Gastrocnemius medialis (tissue), 4 donors: ENCODE results near the gene MATN1. TPM values are rescaled to one million over a fixed set of nuclear protein-coding genes. Genes with fewer than 3 reads are reported as not detected.
A peak's percentile ranks its signal among the peaks of the same experiment; 100 is the strongest.

Experiments
- ATAC-seq, 2 donors: fragments of 150-250 bp; one replicate each; pipeline ENCODE4 v1.9.1; 2016
- DNase-seq, 2 donors: peaks; one replicate each; pipeline ENCODE4 v3.0.0-alpha.2; 2019
- H3K27ac ChIP-seq, 4 donors: fragments of 200-600 bp; sonication (generic); 1 replicate in 1 of 4; 2 replicates in 3 of 4; pipeline ENCODE4 v1.5.1; 2016 to 2018; ENCODE audit warnings: mild to moderate bottlenecking in 2 of 4, moderate library complexity in 1 of 4
- H3K27me3 ChIP-seq, 3 donors: fragments of 200-600 bp; sonication (generic) in 2 of 3; 1 replicate in 1 of 3; 2 replicates in 2 of 3; pipeline versions ENCODE4 v1.5.1 to v1.6.0; 2016 to 2019; ENCODE audit warnings: mild to moderate bottlenecking in 1 of 3, moderate library complexity in 1 of 3
- H3K36me3 ChIP-seq, 2 donors: fragments of 200-600 bp; sonication (generic) in 1 of 2; one replicate each; pipeline ENCODE4 v1.5.1; 2017 to 2018
- H3K4me1 ChIP-seq, 2 donors: fragments of 200-600 bp; sonication (generic) in 1 of 2; one replicate each; pipeline ENCODE4 v1.5.1; 2016 to 2017; ENCODE audit warnings: mild to moderate bottlenecking in 2 of 2
- H3K4me3 ChIP-seq, 4 donors: fragments of 200-600 bp; sonication (generic) in 3 of 4; 1 replicate in 1 of 4; 2 replicates in 3 of 4; pipeline ENCODE4 v1.5.1; 2016 to 2019; ENCODE audit warnings: mild to moderate bottlenecking in 2 of 4
- H3K9me3 ChIP-seq, 3 donors: fragments of 200-600 bp; sonication (generic) in 2 of 3; 1 replicate in 1 of 3; 2 replicates in 2 of 3; pipeline ENCODE4 v1.5.1; 2016 to 2019
- POLR2A ChIP-seq, 2 donors: fragments of 450-650 bp; IDR thresholded peaks; one replicate each; pipeline ENCODE4 v1.6.1; 2017; ENCODE audit warnings: antibody characterized with exemption in 2 of 2, mild to moderate bottlenecking in 2 of 2, moderate library complexity in 2 of 2
- in situ Hi-C, 4 donors: fragments of 200-750 bp; cut with MboI; loops; one replicate each; pipeline versions ENCODE4 v1.15.0 to v1.8.0; 2017; ENCODE audit warnings: low sequenced_read_pairs in 4 of 4
- intact Hi-C: fragments of 100-400 bp; cut with DNase I; formaldehyde crosslinking; loops from one replicate; pipeline ENCODE4 v1.15.1; 2023; ENCODE audit warnings: low total_unique reads
- total RNA-seq, 4 donors: library from RNA; depleted of rRNA; stranded (reverse); fragments of >200 nt; gene quantifications; one replicate each; pipeline versions ENCODE4 v1.1.0 to v1.2.3, GENCODE V29; 2016
- TF ChIP-seq, protein P1 (sequence below), 5 experiments: fragments of 450-650 bp in 3 of 5; fragments of 200-600 bp in 2 of 5; sonication (generic) in 2 of 5; IDR thresholded peaks in 4 of 5; conservative IDR thresholded peaks in 1 of 5; 1 replicate in 4 of 5; 2 replicates in 1 of 5; pipeline ENCODE4 v1.5.1; 2016 to 2019; ENCODE audit warnings: antibody characterized with exemption in 5 of 5, mild to moderate bottlenecking in 3 of 5, moderate library complexity in 3 of 5

The MATN1 gene
- total RNA-seq, 4 donors from 2014 or later = not detected

DNA sequence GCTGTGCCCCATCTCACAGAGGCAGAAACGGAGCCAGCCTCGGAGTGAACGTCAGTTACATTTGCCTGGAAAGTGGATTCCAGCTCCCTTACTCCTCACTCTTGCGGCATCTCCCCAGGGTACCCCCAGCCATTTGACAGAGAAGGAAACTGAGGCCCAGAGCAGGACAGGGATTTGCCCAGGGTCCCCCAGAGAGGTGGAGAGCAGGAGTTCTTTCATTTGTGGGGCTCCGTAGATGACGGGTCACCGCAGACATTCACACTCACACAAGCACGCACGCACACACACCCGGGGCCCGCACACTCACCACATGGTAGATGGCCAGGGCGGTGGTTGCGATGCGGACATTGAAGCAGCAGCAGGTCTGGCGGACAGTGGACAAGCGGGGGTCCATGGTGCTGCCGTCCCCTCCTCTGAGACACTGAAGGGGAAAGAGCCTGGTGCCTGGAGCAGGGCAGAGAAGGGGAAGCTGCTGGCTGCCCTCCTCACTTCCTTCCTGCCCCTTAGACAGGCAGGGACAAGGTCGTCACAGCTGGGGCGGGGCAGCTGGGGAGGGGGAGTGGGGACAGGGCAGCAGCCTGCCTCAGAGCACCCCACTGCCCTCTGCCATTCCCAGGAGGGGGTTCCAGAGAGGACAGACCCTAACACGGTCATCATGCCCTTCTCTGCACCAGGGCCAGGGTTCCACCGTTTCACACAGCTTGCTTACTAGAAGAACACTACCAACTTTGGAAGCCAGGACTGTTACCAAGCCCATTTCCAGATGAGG, 34.2 kb upstream of the MATN1 start, which contains the start of gene LAPTM5:
TSS of gene LAPTM5 (minus strand) at position 423 of the 769 bp plus-strand sequence. CDS start at position 394, 29 bp downstream.
- peak in 1 of 2 donors; percentile 15 for TF ChIP-seq POLR2A (IDR thresholded peaks at IDR 0.05)
- TF ChIP-seq, protein P1, sequence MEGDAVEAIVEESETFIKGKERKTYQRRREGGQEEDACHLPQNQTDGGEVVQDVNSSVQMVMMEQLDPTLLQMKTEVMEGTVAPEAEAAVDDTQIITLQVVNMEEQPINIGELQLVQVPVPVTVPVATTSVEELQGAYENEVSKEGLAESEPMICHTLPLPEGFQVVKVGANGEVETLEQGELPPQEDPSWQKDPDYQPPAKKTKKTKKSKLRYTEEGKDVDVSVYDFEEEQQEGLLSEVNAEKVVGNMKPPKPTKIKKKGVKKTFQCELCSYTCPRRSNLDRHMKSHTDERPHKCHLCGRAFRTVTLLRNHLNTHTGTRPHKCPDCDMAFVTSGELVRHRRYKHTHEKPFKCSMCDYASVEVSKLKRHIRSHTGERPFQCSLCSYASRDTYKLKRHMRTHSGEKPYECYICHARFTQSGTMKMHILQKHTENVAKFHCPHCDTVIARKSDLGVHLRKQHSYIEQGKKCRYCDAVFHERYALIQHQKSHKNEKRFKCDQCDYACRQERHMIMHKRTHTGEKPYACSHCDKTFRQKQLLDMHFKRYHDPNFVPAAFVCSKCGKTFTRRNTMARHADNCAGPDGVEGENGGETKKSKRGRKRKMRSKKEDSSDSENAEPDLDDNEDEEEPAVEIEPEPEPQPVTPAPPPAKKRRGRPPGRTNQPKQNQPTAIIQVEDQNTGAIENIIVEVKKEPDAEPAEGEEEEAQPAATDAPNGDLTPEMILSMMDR (IDR thresholded peaks at IDR 0.05 in 4 of 5, conservative IDR thresholded peaks at IDR 0.05 in 1 of 5) = no peak
- peak; percentile 35 to 43 for DNase-seq
- peak within 1 kb of the TSS in 3 of 4 donors; percentile 6 to 40 (median 32) for H3K4me3 ChIP-seq
- H3K9me3 ChIP-seq = no peaks in the 10 kb centered on the region
- H3K36me3 ChIP-seq = no peaks in the 10 kb centered on the region
- intact Hi-C loops (no loop called here), in situ Hi-C loops (no loop called here)
- peak within 1 kb of the TSS; percentile 59 to 66 (median 64) for H3K27ac ChIP-seq
- peaks cover 3 to 9% of the 10 kb centered on the region in 2 donors for H3K4me1 ChIP-seq
- ATAC-seq = no peak
- no peaks in the 10 kb centered on the region for H3K27me3 ChIP-seq

DNA sequence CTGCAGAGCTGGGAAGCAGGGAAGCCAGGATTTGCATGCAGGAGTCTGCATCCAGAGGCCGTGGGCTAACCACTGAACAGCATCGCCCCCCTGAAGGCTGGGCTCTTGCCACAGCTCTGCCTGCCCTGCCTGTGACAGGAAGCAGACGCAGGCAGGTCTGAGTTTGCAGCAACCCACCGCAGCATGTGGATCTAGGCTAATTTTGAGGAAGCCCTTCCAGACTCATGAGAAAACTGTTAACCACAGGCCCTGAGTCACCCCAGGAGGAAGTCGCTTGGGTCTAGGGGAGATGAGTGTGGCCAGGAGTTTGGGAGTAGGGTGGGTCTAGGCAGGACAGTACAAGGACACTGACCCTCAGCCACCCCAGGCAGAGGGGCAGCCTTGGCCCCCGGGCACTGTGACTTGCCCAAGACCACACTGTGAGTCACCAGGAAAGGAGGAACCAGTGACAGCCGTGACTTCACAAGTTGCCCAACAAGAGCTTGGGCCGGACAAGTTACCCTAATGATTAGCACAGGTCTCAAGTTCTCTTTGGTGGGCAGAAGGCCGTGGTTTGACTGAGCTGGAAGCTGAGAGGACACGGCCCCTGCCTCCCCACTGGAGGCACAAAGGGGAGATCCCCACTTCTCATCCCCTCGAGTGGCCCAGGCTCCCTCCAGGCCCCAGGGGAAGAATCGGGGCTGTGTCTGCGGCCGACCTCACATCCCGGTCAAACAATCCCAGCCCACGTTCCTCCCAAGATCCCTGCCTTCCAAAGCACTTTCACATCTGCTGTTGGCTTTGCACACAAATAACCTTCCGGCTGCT, 33.4 kb upstream of the MATN1 start:
- ATAC-seq = peak; percentile 46 to 53
- TF ChIP-seq, protein P1 (IDR thresholded peaks at IDR 0.05 in 4 of 5, conservative IDR thresholded peaks at IDR 0.05 in 1 of 5) = no peak
- TF ChIP-seq POLR2A (IDR thresholded peaks at IDR 0.05) = peak; percentile 31 to 42
- Histone ChIP-seq H3K27ac (peak overlapping the region; percentile 59 to 66 (median 64)), H3K27me3 (no peaks in the 10 kb centered on the region), H3K4me1 (peaks cover 3 to 5% of the 10 kb centered on the region in 2 donors), H3K9me3 (no peaks in the 10 kb centered on the region), H3K36me3 (no peaks in the 10 kb centered on the region), H3K4me3 (peak overlapping the region in 3 of 4 donors; percentile 6 to 40 (median 32))
- in situ Hi-C loops = no loop called here
- peak; percentile 37 to 62 for DNase-seq
- intact Hi-C loops = no loop called here

DNA sequence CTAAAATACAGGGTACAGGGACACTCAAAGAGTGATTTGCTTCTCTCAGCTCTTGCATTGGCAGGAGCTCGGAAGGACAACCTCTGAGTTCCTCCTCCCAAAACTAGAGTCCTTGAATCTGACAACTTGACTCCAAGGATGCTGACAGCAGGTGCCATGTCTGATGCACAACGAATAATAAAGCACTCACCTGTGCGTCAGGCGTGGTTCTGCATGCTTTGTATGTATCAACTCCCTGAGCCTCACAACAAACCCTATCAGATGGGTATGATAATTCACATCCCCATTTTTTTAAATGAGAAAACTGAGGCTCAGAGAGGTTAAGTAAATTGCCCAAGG, 32.8 kb upstream of the MATN1 start:
- in situ Hi-C loops (no loop called here), intact Hi-C loops (no loop called here)
- Histone ChIP-seq H3K36me3 (no peaks in the 10 kb centered on the region), H3K27ac (peak overlapping the region in 2 of 4 donors; percentile 59 to 66), H3K4me1 (peaks cover under 1 to 5% of the 10 kb centered on the region in 2 donors), H3K27me3 (no peaks in the 10 kb centered on the region), H3K4me3 (peak overlapping the region in 1 of 4 donors; percentile 13), H3K9me3 (no peaks in the 10 kb centered on the region)
- TF ChIP-seq, protein P1 (IDR thresholded peaks at IDR 0.05 in 4 of 5, conservative IDR thresholded peaks at IDR 0.05 in 1 of 5) = no peak
- TF ChIP-seq POLR2A (IDR thresholded peaks at IDR 0.05) = no peak
- DNase-seq (no peak), ATAC-seq (no peak)

DNA sequence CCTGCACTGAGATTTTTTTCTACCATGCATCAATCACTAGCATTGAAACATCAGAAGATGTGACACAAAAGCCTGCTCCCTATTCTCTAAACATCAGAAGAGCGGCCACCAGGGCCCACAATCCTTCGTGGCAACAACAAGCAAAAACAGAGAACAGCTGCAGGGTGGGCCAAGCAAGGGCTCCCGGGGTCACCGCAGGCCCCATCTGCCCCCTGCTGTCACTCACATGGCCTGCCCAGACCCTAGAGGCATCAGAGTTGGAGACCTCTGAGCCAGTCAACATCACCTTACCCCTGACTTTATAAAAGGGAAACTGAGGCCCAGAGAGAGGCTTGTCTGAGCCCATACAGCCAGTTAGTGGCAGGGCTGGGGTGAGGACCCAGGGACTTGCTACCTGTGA, 32.4 kb upstream of the MATN1 start:
- H3K36me3 ChIP-seq = no peaks in the 10 kb centered on the region
- in situ Hi-C loops = no loop called here
- H3K27me3 ChIP-seq = no peaks in the 10 kb centered on the region
- intact Hi-C loops = no loop called here
- H3K4me3 ChIP-seq = peak overlapping the region in 1 of 4 donors; percentile 13
- ATAC-seq (no peak), DNase-seq (no peak)
- TF ChIP-seq, protein P1 (IDR thresholded peaks at IDR 0.05 in 4 of 5, conservative IDR thresholded peaks at IDR 0.05 in 1 of 5) = no peak
- TF ChIP-seq POLR2A (IDR thresholded peaks at IDR 0.05) = no peak
- H3K9me3 ChIP-seq = no peaks in the 10 kb centered on the region
- no peak overlapping the region for H3K27ac ChIP-seq
- H3K4me1 ChIP-seq = peaks cover 0 to under 1% of the 10 kb centered on the region in 2 donors
